K562 (cell line): ENCODE measurements around the gene B3GNT9. TPM values are rescaled to one million over a fixed set of nuclear protein-coding genes. Genes with fewer than 3 reads are reported as not detected.

ENCODE experiments used
- ATF4 ChIP-seq: fragments of 450-650 bp; formaldehyde crosslinking; IDR thresholded peaks from 2 replicates; pipeline ENCODE4 v1.4.0; 2022; ENCODE audit warnings: mild to moderate bottlenecking, moderate library complexity
- CBFA2T3 ChIP-seq: fragments of 450-650 bp; IDR thresholded peaks from 2 replicates; pipeline ENCODE4 v1.6.1; 2017
- FOXK2 ChIP-seq, 2 experiments: fragments of 450-650 bp; IDR thresholded peaks in 1 of 2; conservative IDR thresholded peaks in 1 of 2; 2 replicates each; pipeline ENCODE4 v1.6.1; 2016; ENCODE audit warnings: low read depth in 2 of 2, mild to moderate bottlenecking in 1 of 2
- HES1 ChIP-seq: fragments of 450-650 bp; IDR thresholded peaks from 2 replicates; pipeline ENCODE4 v1.6.1; 2016; ENCODE audit warnings: low read depth, mild to moderate bottlenecking, moderate library complexity
- MLLT1 ChIP-seq, 2 experiments: fragments of 450-650 bp; IDR thresholded peaks; 2 replicates each; pipeline ENCODE4 v1.6.1; 2016
- SMAD4 ChIP-seq: fragments of 250-450 bp; sonication (Bioruptor Pico); conservative IDR thresholded peaks from 2 replicates; pipeline ENCODE4 v1.8.0; 2021; ENCODE audit warnings: inconsistent platforms, mild to moderate bottlenecking, moderate library complexity
- SMC3 ChIP-seq: conservative IDR thresholded peaks from 2 replicates; pipeline ENCODE4 v1.6.1; 2011; ENCODE audit warnings: low read depth, low read length, improper control_type of control experiment; ENCODE audit not compliant: insufficient read depth
- TFAP4 ChIP-seq: sonication (generic); formaldehyde crosslinking; IDR thresholded peaks from 2 replicates; pipeline ENCODE4 v1.8.0; 2022; ENCODE audit warnings: missing genetic modification reagents, mild to moderate bottlenecking, moderate library complexity, borderline replicate concordance
- ZBTB40 ChIP-seq, 2 experiments: fragments of 450-650 bp in 1 of 2; sonication (generic) in 1 of 2; formaldehyde crosslinking in 1 of 2; IDR thresholded peaks; 2 replicates each; pipeline versions ENCODE4 v1.7.1 to v1.9.0; 2016 to 2022; ENCODE audit warnings: inconsistent platforms in 1 of 2, mild to moderate bottlenecking in 1 of 2, missing genetic modification reagents in 1 of 2
- polyA plus RNA-seq, 8 experiments: library from polyadenylated mRNA; depleted of rRNA in 4 of 8; stranded (reverse) in 5 of 8; unstranded in 3 of 8; fragments of >200 nt; fragmentation: Nextera tagmentation in 2 of 8; fragmentation: Illumina TruSeq in 1 of 8; extraction: Ambion mirVana in 2 of 8; extraction: Trizol in 1 of 8; gene quantifications; 2 replicates each; pipeline versions ENCODE4 v1.2.1 to v1.2.3, GENCODE V29; 2011 to 2014; ENCODE audit warnings: inconsistent platforms in 1 of 8, missing spikeins in 1 of 8
- total RNA-seq, 7 experiments: library from RNA; depleted of rRNA in 6 of 7; stranded (reverse); fragments of >200 nt in 6 of 7; fragmentation: Illumina TruSeq in 2 of 7; extraction: Trizol in 2 of 7; gene quantifications; 2 replicates each; pipeline versions ENCODE4 v1.2.1 to v1.2.3, GENCODE V29; 2011 to 2021; ENCODE audit warnings: low replicate concordance in 1 of 7
- TF ChIP-seq, protein P1 (sequence below): fragments of 450-650 bp; IDR thresholded peaks from 2 replicates; pipeline ENCODE4 v1.6.1; 2016; ENCODE audit warnings: borderline replicate concordance

Gene B3GNT9
- total and polyA plus RNA-seq, 9 of the 15 experiments (the other 6 are each of a cell fraction or from before 2014, with no cell fraction given): 0.01 to 1.8 (median 1.1) TPM; not detected in 1

DNA sequence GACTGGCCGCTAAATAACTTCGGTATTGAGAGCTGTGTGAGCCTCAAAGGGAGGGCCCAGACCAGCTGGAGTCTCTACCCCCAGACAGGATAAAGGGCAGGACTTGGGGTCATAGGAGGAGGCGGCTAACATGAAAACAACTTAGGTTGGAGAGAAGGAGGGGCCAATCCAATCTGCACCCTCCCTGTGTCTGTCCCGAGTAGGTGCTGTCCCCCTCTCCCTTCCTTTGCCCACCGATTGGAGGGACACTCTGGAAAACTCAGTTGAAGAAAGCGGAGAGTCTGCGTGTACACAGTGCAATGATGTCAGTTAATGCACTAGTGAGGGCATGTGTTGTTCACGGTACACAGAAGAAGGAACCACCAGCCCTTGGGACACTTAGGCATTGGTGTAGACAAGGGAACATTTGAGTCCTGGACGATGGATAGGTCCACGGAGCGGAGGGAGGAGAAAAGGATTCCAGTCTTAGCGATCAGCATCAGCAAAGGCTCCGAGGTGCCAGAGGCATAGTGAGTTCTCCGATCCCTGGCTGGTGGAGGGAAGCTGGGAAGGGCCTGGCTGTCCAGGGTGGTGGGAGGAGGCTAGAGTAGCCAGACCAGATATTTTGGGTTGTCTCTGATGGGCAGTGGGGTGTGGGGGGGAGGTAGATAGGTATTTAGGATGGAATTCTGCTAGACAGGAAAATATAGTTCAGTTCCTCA is 20.3 kb upstream of the B3GNT9 start (continued):
- TF ChIP-seq ZBTB40 (IDR thresholded peaks at IDR 0.05) (peak; percentile 48; the same call in 1 of the 2 replicates), ZBTB40 (CRISPR knock-in tag; IDR thresholded peaks at IDR 0.05) (no peak), SMC3 (no peak), ATF4 (CRISPR knock-in tag) (peak; percentile 35; the same call in 1 of the 2 replicates), CBFA2T3 (no peak), TFAP4 (peak; percentile 76), SMAD4 (CRISPR knock-in tag) (peak; percentile 63; the same call in 1 of the 2 replicates), FOXK2 (conservative IDR thresholded peaks at IDR 0.05 in 1 of 2, IDR thresholded peaks at IDR 0.05 in 1 of 2; ENCODE audit: low read depth in 2 of 2) (peak; percentile 20 to 31; a peak in 1 of 4 replicates), MLLT1 (IDR thresholded peaks at IDR 0.05) (peak in 1 of 2 experiments; percentile 74; a peak in 1 of 4 replicates), HES1 (no peak)
- TF ChIP-seq, protein P1, sequence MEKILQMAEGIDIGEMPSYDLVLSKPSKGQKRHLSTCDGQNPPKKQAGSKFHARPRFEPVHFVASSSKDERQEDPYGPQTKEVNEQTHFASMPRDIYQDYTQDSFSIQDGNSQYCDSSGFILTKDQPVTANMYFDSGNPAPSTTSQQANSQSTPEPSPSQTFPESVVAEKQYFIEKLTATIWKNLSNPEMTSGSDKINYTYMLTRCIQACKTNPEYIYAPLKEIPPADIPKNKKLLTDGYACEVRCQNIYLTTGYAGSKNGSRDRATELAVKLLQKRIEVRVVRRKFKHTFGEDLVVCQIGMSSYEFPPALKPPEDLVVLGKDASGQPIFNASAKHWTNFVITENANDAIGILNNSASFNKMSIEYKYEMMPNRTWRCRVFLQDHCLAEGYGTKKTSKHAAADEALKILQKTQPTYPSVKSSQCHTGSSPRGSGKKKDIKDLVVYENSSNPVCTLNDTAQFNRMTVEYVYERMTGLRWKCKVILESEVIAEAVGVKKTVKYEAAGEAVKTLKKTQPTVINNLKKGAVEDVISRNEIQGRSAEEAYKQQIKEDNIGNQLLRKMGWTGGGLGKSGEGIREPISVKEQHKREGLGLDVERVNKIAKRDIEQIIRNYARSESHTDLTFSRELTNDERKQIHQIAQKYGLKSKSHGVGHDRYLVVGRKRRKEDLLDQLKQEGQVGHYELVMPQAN: peak; percentile 38; the same call in 1 of the 2 replicates
